Amniotic stem cell (primary cell): ENCODE data around the gene JMJD6.
"Not testable (repeated sequence)": the region's sequence is repeated elsewhere in the genome, so short reads cannot be mapped to it uniquely, and the experiment has no call there.

Source experiments
- DNase-seq: peaks from one replicate; lab custom pipeline; 2025; lab: John Stamatoyannopoulos, UW

The JMJD6 gene

DNA sequence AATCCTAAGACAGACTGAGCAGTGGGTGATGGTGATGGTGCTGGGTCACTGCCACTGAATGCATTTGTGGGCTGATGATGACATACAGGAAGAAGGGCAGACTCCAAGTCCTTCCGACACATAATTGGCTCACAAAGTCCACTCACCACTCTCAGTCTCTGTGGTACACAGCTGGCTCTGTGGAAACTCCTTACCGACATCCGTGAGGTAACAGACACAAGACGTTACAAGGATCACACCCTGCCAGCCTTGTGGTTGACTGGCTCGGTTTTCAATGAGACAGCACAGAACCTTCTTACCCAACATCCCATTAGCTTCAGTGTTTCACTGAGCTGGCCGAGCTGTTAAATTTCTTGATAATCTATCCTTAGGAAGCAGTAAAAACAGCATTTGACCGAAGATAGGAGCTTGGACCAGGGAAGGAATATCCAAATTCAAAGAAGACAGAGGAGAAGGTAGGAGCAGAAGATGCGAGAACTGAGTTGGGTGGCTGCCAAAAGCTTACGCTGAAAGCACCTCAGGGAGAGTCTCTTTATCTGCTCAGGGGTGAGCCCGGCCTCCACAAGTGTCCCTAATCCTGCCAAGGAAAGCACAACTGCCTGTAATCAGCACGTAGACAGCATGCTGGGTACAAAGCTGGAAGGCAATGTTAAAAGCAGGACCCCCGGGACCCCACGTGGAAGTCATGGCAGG is 10.1 kb downstream of the JMJD6 start:
- no peak for DNase-seq

GRCh38 chr17:76715496-76715830 is 10.9 kb downstream of the JMJD6 start:
- no peak for DNase-seq

- DNase-seq: no peak
These were observed 11.4 kb downstream of the JMJD6 start for GRCh38 chr17:76714822-76715495.

DNA sequence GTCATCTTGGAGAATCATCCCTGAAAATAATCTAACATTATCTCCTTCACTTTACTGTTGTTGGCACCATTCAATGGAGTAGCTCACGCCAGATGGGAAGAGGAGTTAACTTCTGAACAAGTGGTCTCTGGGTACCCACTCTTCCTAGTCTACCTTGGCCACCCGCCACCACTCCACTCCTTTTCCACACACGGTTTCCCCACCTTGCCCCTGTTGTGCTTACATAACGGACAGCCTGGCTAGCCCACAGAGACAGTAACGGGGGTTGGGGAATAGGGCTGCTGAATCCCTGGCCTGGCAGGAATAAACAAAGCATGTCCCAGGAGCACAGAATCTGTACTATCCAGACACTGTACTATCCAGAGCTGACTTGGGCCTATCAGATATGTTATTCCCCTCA is 12.1 kb downstream of the JMJD6 start:
- no peak for DNase-seq

DNA sequence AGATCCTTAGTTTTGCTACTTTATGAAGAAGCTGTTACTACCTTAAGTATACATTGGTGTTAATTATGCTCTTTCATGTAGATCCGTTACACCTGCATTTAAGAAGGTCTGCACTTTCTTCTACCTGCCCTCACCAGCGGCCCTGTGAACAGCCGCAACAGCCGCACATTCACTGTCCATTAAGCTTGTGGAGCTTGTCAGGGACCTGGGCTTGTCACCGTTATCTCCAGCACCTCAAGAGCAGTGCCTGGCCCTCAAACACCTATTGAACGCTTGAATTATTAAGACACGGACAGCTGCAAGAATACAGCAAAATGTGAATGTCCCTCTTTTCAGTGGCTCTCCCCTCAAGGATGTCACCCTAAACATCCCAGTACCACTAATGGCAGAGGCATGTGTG is 12.6 kb downstream of the JMJD6 start:
- DNase-seq: no peak

- not testable (repeated sequence) for DNase-seq
These were observed 14.1 kb downstream of the JMJD6 start for GRCh38 chr17:76712321-76712720.

DNA sequence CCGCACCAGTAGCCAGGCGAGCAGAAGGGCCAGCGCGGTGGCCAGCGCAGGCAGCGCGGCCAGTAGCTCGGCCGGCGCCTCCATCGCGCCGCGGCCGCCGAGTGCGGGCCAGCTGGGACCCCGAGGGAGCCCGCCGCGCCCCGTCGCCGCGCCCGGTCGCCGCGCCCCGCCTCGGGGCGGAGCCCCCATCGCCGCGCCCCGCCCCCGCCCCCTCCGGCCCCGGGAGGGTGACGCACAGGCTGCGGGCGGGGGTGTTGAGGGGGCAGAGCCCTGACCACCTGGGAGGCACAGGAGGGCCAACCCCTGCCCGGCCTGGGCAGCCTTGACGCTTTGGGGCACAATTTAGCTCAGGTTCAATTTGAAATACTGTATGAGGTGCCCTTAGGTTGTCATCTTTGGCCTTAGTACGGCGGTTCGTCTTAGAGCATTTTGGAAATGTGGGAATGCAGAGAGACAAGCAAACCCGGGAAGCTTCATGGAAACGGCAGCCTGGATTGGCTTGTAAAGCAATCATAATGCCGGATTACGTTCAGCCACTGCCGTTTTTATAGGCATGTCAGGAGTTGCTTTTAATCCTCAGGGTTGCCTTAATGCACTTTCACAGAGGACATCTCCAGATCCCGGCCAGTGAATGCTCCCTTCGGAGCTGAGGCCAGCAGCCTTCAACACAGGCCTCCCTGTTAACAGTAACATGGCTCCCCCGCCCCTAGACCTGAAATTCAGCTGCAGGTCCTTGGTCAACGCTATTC is 15.4 kb downstream of the JMJD6 start, which contains the start of gene MXRA7:
Gene MXRA7 (minus strand): TSS at position 103 of the 749 bp plus-strand sequence. CDS start 19 bp downstream, at position 84.
- no peak for DNase-seq

- DNase-seq: not testable (repeated sequence)
These were observed 16.2 kb downstream of the JMJD6 start for GRCh38 chr17:76709951-76710862.

DNA sequence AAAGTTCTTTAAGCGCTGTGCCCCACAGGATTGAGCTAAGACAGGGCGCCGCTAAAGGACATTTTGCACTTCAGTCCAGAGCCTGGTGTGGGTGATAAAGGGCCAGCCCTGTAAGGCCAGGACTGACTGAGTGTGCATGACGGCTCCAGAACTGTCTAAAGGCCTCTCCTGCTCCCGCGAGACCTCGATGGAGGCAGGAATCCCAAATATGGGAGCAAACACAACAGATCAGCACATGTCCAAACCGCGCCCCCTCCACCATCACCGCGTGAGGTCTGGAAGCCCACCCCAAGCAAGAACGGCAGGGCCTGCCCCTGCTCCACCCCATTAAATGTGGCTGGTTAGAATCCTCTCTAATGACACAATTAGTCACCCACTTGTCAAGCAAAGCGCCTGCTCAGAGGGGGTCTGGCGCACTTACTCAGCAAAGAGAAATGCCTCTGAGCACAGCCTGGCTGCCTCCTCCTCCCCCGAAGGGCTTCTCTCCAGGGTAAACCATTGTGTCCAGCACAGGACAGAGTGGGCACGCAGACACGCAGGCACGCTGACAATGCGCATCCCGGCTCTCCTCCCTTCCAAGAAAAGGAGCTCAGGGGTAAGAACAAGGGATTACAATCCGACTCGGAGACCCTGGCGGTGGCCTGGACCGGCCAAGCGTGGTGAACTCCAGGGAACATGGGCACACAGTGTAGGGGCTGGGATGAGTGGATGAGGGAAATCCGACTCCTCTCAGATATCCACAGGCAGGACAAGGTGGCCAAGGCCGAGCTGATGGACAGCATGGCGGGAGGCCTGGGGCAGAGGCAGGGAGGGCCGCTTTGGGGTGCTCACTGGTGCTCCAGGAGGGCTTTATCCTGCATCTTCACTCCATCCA is 17.1 kb downstream of the JMJD6 start:
- peak; percentile 96 for DNase-seq

- no peak for DNase-seq
These were observed 18.2 kb downstream of the JMJD6 start for GRCh38 chr17:76707985-76708807.

GRCh38 chr17:76706817-76707216 is 19.6 kb downstream of the JMJD6 start:
- DNase-seq: no peak

- DNase-seq: no peak
These were observed 21.6 kb downstream of the JMJD6 start for GRCh38 chr17:76704805-76705204.

DNA sequence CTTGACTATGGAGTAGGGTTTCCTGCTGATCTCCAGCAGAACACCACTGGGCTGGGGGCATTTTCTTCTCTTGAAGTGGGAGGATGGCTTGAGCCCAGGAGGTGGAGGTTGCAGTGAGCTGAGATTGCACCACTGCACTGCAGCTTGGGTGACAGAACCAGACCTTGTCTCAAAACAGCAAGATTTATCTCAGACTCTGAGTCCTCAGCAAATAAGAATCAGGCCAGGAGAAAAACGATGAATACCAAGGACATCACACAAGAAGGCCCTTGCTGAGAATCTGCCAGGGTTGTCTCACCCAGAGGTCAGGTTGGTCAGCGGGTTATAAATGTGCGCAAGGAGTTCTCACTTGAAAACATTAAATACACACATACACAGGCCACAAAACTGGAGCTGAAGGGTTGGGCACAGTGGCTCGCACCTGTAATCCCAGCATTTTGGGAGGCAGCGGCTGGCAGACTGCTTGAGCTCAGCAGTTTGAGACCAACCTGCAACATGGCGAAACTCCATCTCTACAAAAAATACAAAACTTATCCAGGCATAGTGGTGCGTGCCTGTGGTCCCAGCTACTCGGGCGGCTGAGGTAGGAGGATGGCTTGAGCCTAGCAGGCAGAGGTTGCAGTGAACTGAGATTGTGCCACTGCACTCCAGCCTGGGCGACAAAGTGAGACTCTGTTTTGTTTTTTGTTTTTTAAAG is 23.3 kb downstream of the JMJD6 start:
- no peak for DNase-seq

- no peak for DNase-seq
These were observed 24.3 kb downstream of the JMJD6 start for GRCh38 chr17:76702076-76702475.

DNA sequence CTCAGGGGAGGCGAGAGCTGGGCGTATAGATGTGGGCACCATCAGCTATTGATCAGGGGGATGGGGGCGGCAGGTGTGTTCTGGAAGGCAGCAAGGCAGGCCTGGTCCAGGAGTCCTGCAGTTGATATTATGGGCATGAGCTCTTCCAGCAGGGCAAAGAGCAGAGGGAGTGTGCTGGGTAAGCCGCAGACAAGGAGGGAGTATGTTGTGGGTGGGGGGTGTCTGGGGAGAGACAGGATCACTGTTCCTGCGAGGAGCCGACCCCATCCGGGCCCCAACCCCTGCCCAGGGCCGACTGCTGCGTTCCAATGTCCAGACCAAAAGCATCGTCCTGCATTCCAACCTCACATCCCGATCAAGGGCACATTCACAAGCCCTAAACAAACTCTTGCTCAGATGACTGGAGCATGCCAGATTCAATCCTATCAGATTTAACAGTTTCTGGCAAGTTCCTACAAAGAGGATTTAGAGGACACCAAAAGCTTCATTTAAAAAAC is 24.9 kb downstream of the JMJD6 start:
- no peak for DNase-seq

- peak; percentile 76 for DNase-seq
These were observed 25.6 kb downstream of the JMJD6 start for GRCh38 chr17:76700617-76701470.

DNA sequence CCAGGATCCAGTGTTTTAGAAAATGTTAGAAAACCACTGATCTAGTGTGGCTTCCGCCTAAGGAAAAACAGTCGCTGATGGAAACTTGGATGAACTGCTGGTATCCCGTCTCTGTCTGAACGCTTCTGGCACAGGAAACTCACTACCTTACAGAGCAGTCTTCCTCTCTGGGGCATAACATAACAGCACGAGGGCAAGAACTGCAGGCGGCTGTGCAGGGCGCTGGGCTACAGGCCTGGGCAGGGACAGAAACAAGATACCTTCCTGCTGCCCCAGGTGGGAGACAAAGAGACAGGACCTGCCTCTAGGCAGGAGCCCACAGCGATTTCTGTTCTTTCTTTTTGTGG is 26.2 kb downstream of the JMJD6 start:
- DNase-seq: no peak

- DNase-seq: not testable (repeated sequence)
These were observed 27.9 kb downstream of the JMJD6 start for GRCh38 chr17:76698466-76698977.
